A673 (cell line): ENCODE data around the gene PRKD3. TPM values are rescaled to one million over a fixed set of nuclear protein-coding genes. Genes with fewer than 3 reads are reported as not detected.

Source experiments
- BruUV-seq: library from RNA; stranded (reverse); fragments of 400-500 nt; replicated peaks from 2 replicates; lab custom pipeline; 2021; lab: Mats Ljungman, UMichigan
- CTCF ChIA-PET: fragments of 300-600 bp; sonication (Branson Sonifier 250); formaldehyde crosslinking; loops from one replicate; lab custom pipeline; 2022; ENCODE audit warnings: antibody characterized with exemption; lab: Charles Lee
- POLR2A ChIA-PET: fragments of 300-600 bp; sonication (Branson Sonifier 250); formaldehyde crosslinking; loops from one replicate; lab custom pipeline; 2022; ENCODE audit warnings: antibody characterized with exemption; ENCODE audit not compliant: low non-redundant PET; lab: Charles Lee
- DNase-seq: peaks from one replicate; pipeline ENCODE4 v3.0.0-alpha.2; 2015; ENCODE audit warnings: low spot score
- H3K27ac ChIP-seq: fragments of 200-600 bp; sonication (generic); 2 replicates; pipeline ENCODE4 v1.5.1; 2016; ENCODE audit warnings: mixed run types, low read depth, mild to moderate bottlenecking, mixed read lengths, antibody characterized with exemption, low read length; ENCODE audit not compliant: poor library complexity, severe bottlenecking
- H3K27me3 ChIP-seq: fragments of 200-600 bp; sonication (generic); replicated peaks from 2 replicates; pipeline ENCODE4 v1.6.1; 2017; ENCODE audit warnings: mixed run types, low read depth, mild to moderate bottlenecking, mixed read lengths, antibody characterized with exemption, low read length; ENCODE audit not compliant: insufficient read depth, poor library complexity
- H3K36me3 ChIP-seq: fragments of 200-600 bp; sonication (generic); 2 replicates; pipeline ENCODE4 v1.6.1; 2016; ENCODE audit warnings: mixed run types, mild to moderate bottlenecking, mixed read lengths, antibody characterized with exemption, low read length; ENCODE audit not compliant: insufficient read depth, poor library complexity, severe bottlenecking
- H3K4me1 ChIP-seq: fragments of 200-600 bp; sonication (generic); 2 replicates; pipeline ENCODE4 v1.6.1; 2017; ENCODE audit warnings: mixed run types, mild to moderate bottlenecking, mixed read lengths, antibody characterized with exemption, low read length; ENCODE audit not compliant: insufficient read depth, poor library complexity, severe bottlenecking
- H3K4me3 ChIP-seq: fragments of 200-600 bp; sonication (generic); 2 replicates; pipeline ENCODE4 v1.5.1; 2016; ENCODE audit warnings: low read depth, mixed run types, mild to moderate bottlenecking, mixed read lengths, low read length; ENCODE audit not compliant: poor library complexity, severe bottlenecking
- H3K9me3 ChIP-seq: fragments of 200-600 bp; sonication (generic); 2 replicates; pipeline ENCODE4 v1.6.1; 2016; ENCODE audit warnings: mixed run types, low read depth, mild to moderate bottlenecking, mixed read lengths, antibody characterized with exemption, low read length; ENCODE audit not compliant: poor library complexity, severe bottlenecking
- EZH2 ChIP-seq: fragments of 200-600 bp; sonication (generic); IDR thresholded peaks from 2 replicates; pipeline ENCODE4 v1.6.1; 2017; ENCODE audit warnings: borderline replicate concordance, low read depth, mild to moderate bottlenecking, mixed read lengths, antibody characterized with exemption, low read length; ENCODE audit not compliant: poor library complexity, severe bottlenecking
- intact Hi-C: fragments of 100-400 bp; cut with micrococcal nuclease; formaldehyde crosslinking; loops from one replicate; pipeline ENCODE4 v1.10.0; 2022; ENCODE audit not compliant: unreplicated experiment
- total RNA-seq: library from RNA; stranded (reverse); gene quantifications from 2 replicates; pipeline ENCODE4 v1.2.3, GENCODE V29; 2021
- TF ChIP-seq, protein P1 (sequence below): fragments of 300-800, 200-600 bp; sonication (generic); conservative IDR thresholded peaks from 2 replicates; pipeline ENCODE4 v1.5.1; 2017; ENCODE audit warnings: low read depth, mild to moderate bottlenecking, antibody characterized with exemption, low read length, moderate library complexity, mixed read lengths

PRKD3 gene
- total RNA-seq, 1 experiment from 2014 or later, result 53.1 TPM

DNA sequence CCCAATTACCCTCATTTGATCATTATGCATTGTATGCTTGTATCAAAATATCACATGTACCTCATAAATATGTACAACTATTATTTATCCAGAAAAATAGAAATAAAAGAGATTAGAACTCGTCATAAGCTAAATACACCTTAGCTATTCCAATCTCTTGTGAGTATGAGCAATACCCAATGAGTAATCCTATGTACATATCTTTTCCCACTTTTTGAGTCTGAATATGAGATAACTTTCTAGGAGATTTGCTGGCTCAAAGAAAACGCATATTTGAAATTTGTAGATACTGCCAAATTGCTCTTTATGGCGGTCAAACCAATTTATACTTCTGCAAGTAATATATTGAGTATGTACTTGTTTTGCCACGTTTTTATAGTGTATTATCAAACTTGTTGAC lies 24.1 kb downstream of the PRKD3 start:
- TF ChIP-seq, protein P1, sequence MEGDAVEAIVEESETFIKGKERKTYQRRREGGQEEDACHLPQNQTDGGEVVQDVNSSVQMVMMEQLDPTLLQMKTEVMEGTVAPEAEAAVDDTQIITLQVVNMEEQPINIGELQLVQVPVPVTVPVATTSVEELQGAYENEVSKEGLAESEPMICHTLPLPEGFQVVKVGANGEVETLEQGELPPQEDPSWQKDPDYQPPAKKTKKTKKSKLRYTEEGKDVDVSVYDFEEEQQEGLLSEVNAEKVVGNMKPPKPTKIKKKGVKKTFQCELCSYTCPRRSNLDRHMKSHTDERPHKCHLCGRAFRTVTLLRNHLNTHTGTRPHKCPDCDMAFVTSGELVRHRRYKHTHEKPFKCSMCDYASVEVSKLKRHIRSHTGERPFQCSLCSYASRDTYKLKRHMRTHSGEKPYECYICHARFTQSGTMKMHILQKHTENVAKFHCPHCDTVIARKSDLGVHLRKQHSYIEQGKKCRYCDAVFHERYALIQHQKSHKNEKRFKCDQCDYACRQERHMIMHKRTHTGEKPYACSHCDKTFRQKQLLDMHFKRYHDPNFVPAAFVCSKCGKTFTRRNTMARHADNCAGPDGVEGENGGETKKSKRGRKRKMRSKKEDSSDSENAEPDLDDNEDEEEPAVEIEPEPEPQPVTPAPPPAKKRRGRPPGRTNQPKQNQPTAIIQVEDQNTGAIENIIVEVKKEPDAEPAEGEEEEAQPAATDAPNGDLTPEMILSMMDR, result no peak
- no peak for TF ChIP-seq EZH2
- BruUV-seq, result no TSS peak
- Histone ChIP-seq H3K4me1 (peaks cover 3% of the 10 kb centered on the region), H3K27ac (no peak overlapping the region), H3K4me3 (no peak overlapping the region), H3K36me3 (no peaks in the 10 kb centered on the region), H3K27me3 (no peaks in the 10 kb centered on the region), H3K9me3 (no peaks in the 10 kb centered on the region)
- ChIA-PET POLR2A (interaction anchor here (0.7 kb wide), 1 partner anchor 17 kb away, joined by 6 read pairs; no protein-coding TSS in a partner anchor), CTCF (no interaction called here)
- DNase-seq, result no peak
- intact Hi-C loops, result no loop called here

DNA sequence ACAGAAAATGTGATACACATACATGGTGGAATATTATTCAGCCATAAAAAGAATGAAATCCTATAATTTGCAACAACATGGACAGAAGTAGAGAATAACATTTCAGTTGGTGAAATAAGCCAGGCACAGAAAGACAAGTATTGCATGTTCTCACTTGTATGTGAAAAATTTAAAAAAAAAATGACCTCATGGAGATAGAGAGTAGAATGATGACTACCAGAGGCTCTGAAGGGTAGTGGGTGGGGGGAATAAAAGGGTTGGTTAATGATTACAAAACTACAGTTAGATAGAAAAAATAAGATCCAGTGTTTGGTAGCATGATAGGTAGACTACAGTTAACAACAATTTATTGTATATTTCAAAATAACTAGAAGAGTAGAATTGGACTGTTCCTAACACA lies 24.5 kb downstream of the PRKD3 start:
- POLR2A ChIA-PET, result no interaction called here

DNA sequence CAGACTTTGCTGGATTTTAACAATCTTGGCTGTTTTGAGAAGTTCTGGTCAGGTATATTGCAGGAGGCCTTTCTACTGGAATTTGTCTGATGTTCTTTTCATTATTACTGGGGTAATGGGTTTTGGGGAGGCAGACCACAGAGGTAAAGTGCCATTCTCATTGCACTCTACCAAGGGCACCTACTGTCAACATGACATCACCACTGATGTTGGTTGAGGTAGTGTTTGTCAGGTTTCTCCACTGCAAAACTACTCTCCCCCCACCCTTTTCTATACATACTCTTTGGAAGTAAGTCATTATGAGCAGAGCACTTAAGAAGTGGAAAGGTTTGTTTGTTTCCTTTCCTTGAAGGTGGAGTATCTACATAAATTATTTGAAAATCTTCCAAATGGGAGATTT lies 27.0 kb downstream of the PRKD3 start:
- H3K36me3 ChIP-seq, result no peaks in the 10 kb centered on the region
- intact Hi-C loops, result no loop called here
- no peak for TF ChIP-seq EZH2
- TF ChIP-seq, protein P1, result no peak
- H3K9me3 ChIP-seq, result no peaks in the 10 kb centered on the region
- DNase-seq, result no peak
- H3K27ac ChIP-seq, result no peak overlapping the region
- no peak overlapping the region for H3K4me3 ChIP-seq
- no peaks in the 10 kb centered on the region for H3K27me3 ChIP-seq
- ChIA-PET CTCF (no interaction called here), POLR2A (no interaction called here)
- BruUV-seq, result no TSS peak
- no peaks in the 10 kb centered on the region for H3K4me1 ChIP-seq

More for the DNA sequence above, 24.5 kb downstream of the PRKD3 start:
- no TSS peak for BruUV-seq
- TF ChIP-seq, protein P1, result no peak
- TF ChIP-seq EZH2, result no peak
- Histone ChIP-seq H3K4me1 (no peaks in the 10 kb centered on the region), H3K4me3 (no peak overlapping the region), H3K9me3 (no peaks in the 10 kb centered on the region), H3K27ac (no peak overlapping the region), H3K36me3 (no peaks in the 10 kb centered on the region), H3K27me3 (no peaks in the 10 kb centered on the region)
- intact Hi-C loops, result no loop called here
- DNase-seq, result no peak
- CTCF ChIA-PET, result no interaction called here
